Parathyroid adenoma (tissue), 2 donors: ENCODE results near the gene PRKD1.

Experiments used
- H2AFZ ChIP-seq: fragments of 300-600 bp; sonication (generic); one replicate; pipeline ENCODE4 v1.7.0; 2017; ENCODE audit warnings: antibody characterized with exemption, mild to moderate bottlenecking
- H3K27ac ChIP-seq: fragments of 300-600 bp; sonication (generic); one replicate; pipeline ENCODE4 v1.7.0; 2017
- H3K27me3 ChIP-seq: fragments of 300-600 bp; sonication (generic); one replicate; pipeline ENCODE4 v1.7.0; 2017; ENCODE audit warnings: low read length; ENCODE audit not compliant: control insufficient read depth, insufficient read depth
- H3K36me3 ChIP-seq: fragments of 300-600 bp; sonication (generic); one replicate; pipeline ENCODE4 v1.7.0; 2017; ENCODE audit warnings: low read length; ENCODE audit not compliant: control insufficient read depth, insufficient read depth
- H3K4me1 ChIP-seq: fragments of 300-600 bp; sonication (generic); one replicate; pipeline ENCODE4 v1.7.0; 2017; ENCODE audit warnings: control low read depth
- H3K4me2 ChIP-seq: fragments of 300-600 bp; sonication (generic); one replicate; pipeline ENCODE4 v1.7.0; 2017; ENCODE audit warnings: low read length
- H3K4me3 ChIP-seq: fragments of 300-600 bp; sonication (generic); one replicate; pipeline ENCODE4 v1.7.0; 2017; ENCODE audit warnings: low read depth, low read length
- H3K79me2 ChIP-seq: fragments of 300-600 bp; sonication (generic); one replicate; pipeline ENCODE4 v1.7.0; 2017; ENCODE audit warnings: control low read depth
- H3K9ac ChIP-seq: fragments of 300-600 bp; sonication (generic); one replicate; pipeline ENCODE4 v1.7.0; 2017; ENCODE audit warnings: mild to moderate bottlenecking
- H3K9me3 ChIP-seq: fragments of 300-600 bp; sonication (generic); one replicate; pipeline ENCODE4 v1.7.0; 2017; ENCODE audit warnings: low read length; ENCODE audit not compliant: control insufficient read depth
- CTCF ChIP-seq: fragments of 300-600 bp; sonication (generic); IDR thresholded peaks from one replicate; pipeline ENCODE4 v1.7.0; 2017; ENCODE audit warnings: antibody characterized with exemption, mild to moderate bottlenecking
- donor health status: primary hyperparathyroidism.

Gene PRKD1

DNA sequence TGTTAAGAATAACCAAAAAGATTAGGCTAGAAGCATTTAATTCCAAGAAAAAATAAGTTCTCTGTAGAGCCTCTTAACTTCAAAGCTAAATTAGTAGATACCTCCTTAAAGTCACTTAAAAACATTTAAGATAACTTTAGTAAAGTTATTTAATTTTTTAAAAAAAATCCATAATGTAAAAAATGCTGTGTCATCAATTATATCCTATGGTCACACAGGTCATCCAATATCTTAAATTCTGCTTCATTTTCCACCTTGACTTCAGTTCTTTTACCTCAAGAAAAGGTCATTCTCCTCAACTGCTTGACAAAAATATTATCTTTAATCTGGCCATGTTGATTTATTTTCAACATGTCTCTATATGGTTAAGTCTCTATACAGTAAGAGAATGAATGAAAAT lies 274.3 kb downstream of the PRKD1 start:
- H3K27me3 ChIP-seq = no peaks in the 10 kb centered on the region
- H3K4me1 ChIP-seq = peaks cover 20% of the 10 kb centered on the region
- H3K9ac ChIP-seq = no peak overlapping the region
- no peak overlapping the region for H2AFZ ChIP-seq
- H3K4me2 ChIP-seq = no peak overlapping the region
- H3K36me3 ChIP-seq = no peaks in the 10 kb centered on the region
- no peaks in the 10 kb centered on the region for H3K9me3 ChIP-seq
- no peak overlapping the region for H3K27ac ChIP-seq
- no peak overlapping the region for H3K4me3 ChIP-seq
- TF ChIP-seq CTCF = no peak
- no peaks in the 10 kb centered on the region for H3K79me2 ChIP-seq

- no peak overlapping the region for H3K4me2 ChIP-seq
- no peak for TF ChIP-seq CTCF
- H3K79me2 ChIP-seq = no peaks in the 10 kb centered on the region
- H3K9me3 ChIP-seq = no peaks in the 10 kb centered on the region
- no peak overlapping the region for H2AFZ ChIP-seq
- no peaks in the 10 kb centered on the region for H3K36me3 ChIP-seq
- no peak overlapping the region for H3K27ac ChIP-seq
- no peak overlapping the region for H3K4me3 ChIP-seq
- H3K9ac ChIP-seq = no peak overlapping the region
- H3K4me1 ChIP-seq = peaks cover 20% of the 10 kb centered on the region
- no peaks in the 10 kb centered on the region for H3K27me3 ChIP-seq
Observed at GRCh38 chr14:29652571-29652970, 275.1 kb downstream of the PRKD1 start.

- Histone ChIP-seq H2AFZ (peak overlapping the region; percentile 14), H3K27ac (peak overlapping the region; percentile 57), H3K27me3 (no peaks in the 10 kb centered on the region)
Observed at GRCh38 chr14:29650554-29651269, 276.9 kb downstream of the PRKD1 start.

DNA sequence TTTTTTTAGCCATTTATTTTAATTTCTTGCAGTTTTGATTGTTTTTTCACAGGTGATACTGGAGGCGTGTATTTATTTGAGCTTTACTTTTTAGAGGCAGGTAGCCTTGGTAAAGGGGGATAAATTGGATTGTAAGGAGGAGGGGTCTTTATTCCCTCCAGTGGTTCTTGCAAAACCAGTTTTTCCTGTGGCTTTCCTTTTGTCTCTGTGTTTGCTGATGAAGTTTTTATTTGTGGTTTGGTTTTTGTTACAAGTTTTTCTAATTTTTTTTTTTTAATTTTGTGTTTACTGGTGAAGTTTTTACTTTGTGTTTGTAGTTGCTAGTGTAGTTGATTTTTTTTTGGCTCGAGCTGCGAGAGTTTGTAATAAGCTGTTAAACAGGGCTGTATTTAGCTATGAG lies 278.5 kb downstream of the PRKD1 start:
- peaks cover 18% of the 10 kb centered on the region for H3K4me1 ChIP-seq
- no peaks in the 10 kb centered on the region for H3K27me3 ChIP-seq
- no peaks in the 10 kb centered on the region for H3K79me2 ChIP-seq
- no peak for TF ChIP-seq CTCF
- H3K9me3 ChIP-seq = no peaks in the 10 kb centered on the region
- no peak overlapping the region for H3K4me2 ChIP-seq
- H3K9ac ChIP-seq = no peak overlapping the region
- H2AFZ ChIP-seq = no peak overlapping the region
- no peak overlapping the region for H3K4me3 ChIP-seq
- H3K27ac ChIP-seq = no peak overlapping the region
- H3K36me3 ChIP-seq = no peaks in the 10 kb centered on the region

More at GRCh38 chr14:29650554-29651269, 276.9 kb downstream of the PRKD1 start:
- no peaks in the 10 kb centered on the region for H3K36me3 ChIP-seq
- peak overlapping the region; percentile 11 for H3K4me2 ChIP-seq
- TF ChIP-seq CTCF = no peak
- H3K4me3 ChIP-seq = no peak overlapping the region
- peaks cover 18% of the 10 kb centered on the region for H3K4me1 ChIP-seq
- H3K9ac ChIP-seq = no peak overlapping the region
- no peaks in the 10 kb centered on the region for H3K9me3 ChIP-seq
- H3K79me2 ChIP-seq = no peaks in the 10 kb centered on the region

- H2AFZ ChIP-seq = no peak overlapping the region
- no peaks in the 10 kb centered on the region for H3K36me3 ChIP-seq
- no peaks in the 10 kb centered on the region for H3K27me3 ChIP-seq
- TF ChIP-seq CTCF = no peak
- H3K9me3 ChIP-seq = no peaks in the 10 kb centered on the region
- H3K4me3 ChIP-seq = no peak overlapping the region
- no peak overlapping the region for H3K4me2 ChIP-seq
- peaks cover 18% of the 10 kb centered on the region for H3K4me1 ChIP-seq
- no peaks in the 10 kb centered on the region for H3K79me2 ChIP-seq
- no peak overlapping the region for H3K27ac ChIP-seq
- no peak overlapping the region for H3K9ac ChIP-seq
Observed at GRCh38 chr14:29648045-29648444, 279.6 kb downstream of the PRKD1 start.
